ENCODE measurements around the gene CNOT3. TPM values are rescaled to one million over a fixed set of nuclear protein-coding genes. Genes with fewer than 3 reads are reported as not detected.
"Not testable (repeated sequence)": the region's sequence is repeated elsewhere in the genome, so short reads cannot be mapped to it uniquely, and the experiment has no call there.

Gene CNOT3
- polyA plus RNA-seq, 4 donors: 58.9 to 75.7 (median 74.0) TPM

DNA sequence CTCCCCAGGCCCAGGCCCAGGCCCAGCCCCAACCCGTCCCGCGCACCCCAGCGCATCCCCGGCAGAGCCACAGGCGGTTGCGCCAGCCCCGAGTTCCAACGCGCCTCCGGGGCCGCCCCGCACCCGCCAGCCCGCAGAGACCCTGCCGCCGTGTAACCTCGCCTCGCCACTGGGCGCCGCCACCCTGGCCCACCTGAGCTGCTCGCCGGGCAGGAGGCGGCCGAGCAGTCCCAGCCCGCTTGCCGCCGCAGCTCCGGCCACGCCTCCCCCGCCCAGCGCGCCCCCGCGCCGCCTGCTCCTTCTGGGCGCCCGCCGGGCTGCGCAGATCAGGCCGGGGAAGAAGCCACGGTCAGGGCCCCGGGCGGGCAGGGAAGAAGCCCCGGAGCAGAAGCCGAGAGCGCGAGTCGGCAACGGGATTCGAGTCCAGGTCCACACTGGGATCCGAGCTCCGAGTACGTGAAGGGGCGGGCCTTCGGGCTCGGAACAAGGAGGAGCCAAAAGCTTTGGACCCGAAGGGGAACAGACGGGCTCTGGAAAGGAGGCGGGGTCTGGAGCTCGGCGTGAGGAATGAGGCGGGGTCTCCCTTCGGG is 51.7 kb downstream of the CNOT3 start, which contains the start of gene MBOAT7:
Gene MBOAT7, minus strand, starts transcription at position 436 of the 590 bp plus-strand sequence. CDS start 1,072 bp downstream, outside the sequence.
- DNase-seq (ENCODE audit: low read depth in 4 of 4, low spot score in 3 of 4): no peak

GRCh38 chr19:54189735-54190502 is 52.4 kb downstream of the CNOT3 start:
- peak; percentile 100 for DNase-seq (ENCODE audit: low read depth in 4 of 4, low spot score in 3 of 4)

DNA sequence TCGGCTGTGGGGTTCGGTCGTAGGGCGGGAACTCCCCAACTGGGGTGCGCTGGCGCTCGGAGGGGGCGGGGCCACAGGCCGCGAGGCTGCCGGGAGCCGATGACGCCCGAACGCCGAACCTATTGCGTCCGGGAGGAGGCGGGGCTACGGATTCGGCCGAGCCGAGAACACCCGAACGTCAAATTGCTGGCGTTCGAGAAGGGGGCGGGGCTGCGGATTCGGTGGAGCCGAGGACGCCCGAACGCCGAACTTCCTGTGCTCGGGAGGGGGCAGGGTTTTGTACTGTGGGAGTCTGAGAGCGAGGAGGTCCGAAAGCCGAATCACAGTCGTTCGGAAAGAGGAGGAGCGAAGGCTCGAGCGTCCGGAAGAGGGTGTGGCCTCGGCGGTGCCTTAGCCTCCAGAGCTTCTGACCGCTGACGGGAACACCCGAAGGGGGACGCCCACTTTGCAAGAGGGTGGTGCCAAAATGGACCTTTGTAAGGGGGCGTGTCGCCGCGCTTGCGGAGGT is 53.0 kb downstream of the CNOT3 start:
- DNase-seq (ENCODE audit: low read depth in 4 of 4, low spot score in 3 of 4): peak; percentile 98 to 99 (median 99)

DNA sequence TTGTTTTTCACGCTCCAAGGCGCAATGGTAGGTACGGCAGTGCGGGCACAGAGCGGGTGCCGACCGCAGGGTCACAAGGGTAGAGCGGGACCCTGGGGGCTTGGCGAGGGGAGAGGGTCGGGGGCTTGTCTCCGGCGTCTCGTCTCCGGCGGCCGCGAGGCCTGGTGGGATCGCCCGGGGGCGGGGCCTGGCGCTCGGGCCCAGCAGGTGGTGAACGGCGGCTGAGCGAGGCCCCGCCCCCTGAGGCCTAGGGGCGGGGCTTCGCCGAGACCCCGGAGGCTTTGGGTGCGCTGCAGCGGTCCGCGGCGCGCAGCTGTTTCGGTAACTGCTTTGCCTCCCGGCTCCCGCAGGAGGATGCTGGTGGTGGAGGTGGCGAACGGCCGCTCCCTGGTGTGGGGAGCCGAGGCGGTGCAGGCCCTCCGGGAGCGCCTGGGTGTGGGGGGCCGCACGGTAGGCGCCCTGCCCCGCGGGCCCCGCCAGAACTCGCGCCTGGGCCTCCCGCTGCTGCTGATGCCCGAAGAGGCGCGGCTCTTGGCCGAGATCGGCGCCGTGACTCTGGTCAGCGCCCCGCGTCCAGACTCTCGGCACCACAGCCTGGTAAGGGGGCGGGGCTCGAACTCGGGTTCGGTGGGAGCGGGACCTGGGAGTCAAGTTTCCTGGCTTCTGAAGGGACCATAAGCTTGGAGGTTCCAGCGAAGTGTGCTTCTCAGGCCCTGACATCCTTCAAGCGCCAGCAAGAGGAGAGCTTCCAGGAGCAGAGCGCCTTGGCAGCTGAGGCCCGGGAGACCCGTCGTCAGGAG is 53.6 kb downstream of the CNOT3 start, which contains the start of gene TSEN34:
Gene TSEN34, plus strand, starts transcription at position 298 of the 800 bp plus-strand sequence. Its CDS starts 57 bp downstream, at position 355.
- peak; percentile 81 to 90 (median 86) for DNase-seq (ENCODE audit: low read depth in 4 of 4, low spot score in 3 of 4)

- DNase-seq (ENCODE audit: low read depth in 4 of 4, low spot score in 3 of 4): no peak
These were observed 54.4 kb downstream of the CNOT3 start for GRCh38 chr19:54191811-54192453.

DNA sequence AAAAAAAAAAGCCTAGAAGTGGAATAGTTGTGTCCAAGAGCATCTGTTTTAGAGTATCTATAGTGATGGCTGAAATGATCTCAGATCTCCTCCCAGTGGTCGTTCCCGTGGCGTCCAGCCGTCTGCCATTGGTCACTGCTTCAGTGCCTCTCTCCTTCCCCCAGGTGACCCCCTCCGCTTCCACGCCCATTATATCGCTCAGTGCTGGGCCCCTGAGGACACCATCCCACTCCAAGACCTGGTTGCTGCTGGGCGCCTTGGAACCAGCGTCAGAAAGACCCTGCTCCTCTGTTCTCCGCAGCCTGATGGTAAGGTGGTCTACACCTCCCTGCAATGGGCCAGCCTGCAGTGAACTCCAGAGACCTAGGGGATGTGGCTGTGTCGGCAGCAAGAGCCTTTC is 55.4 kb downstream of the CNOT3 start:
- DNase-seq (ENCODE audit: low read depth in 4 of 4, low spot score in 3 of 4): no peak

DNA sequence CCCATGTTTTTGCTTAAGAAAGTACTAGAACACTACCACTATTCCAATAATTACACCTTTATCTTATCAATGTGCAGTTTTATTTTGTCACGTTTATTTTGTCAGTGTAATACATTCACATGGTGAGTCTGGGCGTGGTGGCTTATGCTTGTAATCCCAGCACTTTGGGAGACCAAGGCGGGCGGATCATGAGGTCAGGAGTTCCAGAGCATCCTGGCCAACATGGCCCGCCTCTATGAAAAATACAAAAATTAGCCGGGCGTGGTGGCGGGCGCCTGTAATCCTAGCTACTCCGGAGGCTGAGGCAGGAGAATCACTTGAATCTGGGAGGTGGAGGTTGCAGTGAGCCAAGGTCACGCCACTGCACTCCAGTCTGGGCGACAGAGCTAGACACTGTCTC is 56.9 kb downstream of the CNOT3 start:
- not testable (repeated sequence) for DNase-seq (ENCODE audit: low read depth in 4 of 4, low spot score in 3 of 4)

GRCh38 chr19:54196536-54196935 is 59.0 kb downstream of the CNOT3 start:
- no peak for DNase-seq (ENCODE audit: low read depth in 4 of 4, low spot score in 3 of 4)

DNA sequence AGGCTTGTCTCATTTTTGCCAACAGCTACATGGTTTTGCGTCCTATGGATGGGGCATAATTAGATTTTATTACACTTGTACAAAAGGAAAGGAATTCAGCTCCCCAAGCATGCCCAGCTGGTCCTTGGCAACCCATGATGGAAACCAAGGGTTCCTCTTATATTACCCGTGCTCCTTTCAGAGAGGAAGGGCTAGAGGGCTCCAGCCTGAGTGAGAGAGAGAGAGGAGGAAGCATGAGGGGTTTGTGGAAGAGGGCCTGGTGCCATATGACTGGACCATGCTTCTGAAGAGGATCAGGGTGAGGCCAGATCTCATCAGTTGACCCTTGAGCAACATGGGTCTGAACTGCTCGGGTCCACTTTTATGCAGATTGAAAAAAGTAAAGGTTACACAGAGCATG is 59.6 kb downstream of the CNOT3 start:
- DNase-seq (ENCODE audit: low read depth in 4 of 4, low spot score in 3 of 4): no peak

DNA sequence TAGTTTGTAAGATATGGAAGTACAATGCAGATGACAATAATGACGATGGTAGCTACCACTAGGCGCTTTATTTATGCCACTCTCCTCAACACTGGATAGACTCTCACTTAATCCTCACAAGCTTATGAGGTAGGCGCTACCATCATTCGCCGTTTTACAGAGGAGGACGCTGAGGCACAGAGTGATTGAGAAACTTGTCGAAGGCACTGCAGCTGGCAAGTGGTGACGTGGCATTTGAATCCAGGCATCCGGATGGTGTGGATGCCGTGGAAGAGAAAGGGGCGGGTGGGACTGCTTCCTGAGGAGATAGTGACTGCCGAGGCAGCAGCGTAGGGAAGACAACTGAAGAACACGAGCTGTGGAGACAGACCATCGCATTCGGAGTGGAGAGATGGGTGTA is 61.8 kb downstream of the CNOT3 start:
- no peak for DNase-seq (ENCODE audit: low read depth in 4 of 4, low spot score in 3 of 4)

- DNase-seq (ENCODE audit: low read depth in 4 of 4, low spot score in 3 of 4): no peak
These were observed 63.7 kb downstream of the CNOT3 start for GRCh38 chr19:54201172-54201701.

GRCh38 chr19:54201980-54202379 is 64.4 kb downstream of the CNOT3 start:
- no peak for DNase-seq (ENCODE audit: low read depth in 4 of 4, low spot score in 3 of 4)

DNA sequence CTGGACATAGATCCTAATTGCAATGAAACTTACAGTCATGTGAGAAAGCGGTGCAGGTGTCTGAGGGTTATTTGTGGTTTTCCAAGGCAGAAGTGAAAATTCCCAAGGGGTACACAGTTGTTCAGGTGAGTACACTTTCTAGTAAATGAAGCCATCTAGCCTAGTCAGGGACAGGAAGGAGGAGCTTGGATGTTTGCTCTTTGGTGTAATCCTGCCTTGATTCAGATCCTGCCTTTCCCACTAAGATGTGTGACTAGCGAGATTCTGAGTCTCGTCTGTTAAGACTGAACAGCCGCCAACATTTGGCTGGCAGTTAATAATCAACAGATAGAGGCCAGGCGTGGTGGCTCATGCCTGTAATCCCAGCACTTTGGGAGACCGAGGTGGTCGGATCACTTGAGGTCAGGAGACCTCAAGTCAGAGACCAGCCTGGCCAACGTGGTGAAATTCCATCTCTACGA is 65.6 kb downstream of the CNOT3 start:
- no peak for DNase-seq (ENCODE audit: low read depth in 4 of 4, low spot score in 3 of 4)

GRCh38 chr19:54204767-54205468 is 67.4 kb downstream of the CNOT3 start:
- DNase-seq (ENCODE audit: low read depth in 4 of 4, low spot score in 3 of 4): no peak

Other genes starting within 250 kb of the CNOT3 start
- 1 to 10 TPM in 1 of 4 donors, under 1 TPM in 3; 0.15 to 1.5 (median 0.62) TPM for gene CACNG7, start 228.5 kb upstream of the CNOT3 start, polyA plus RNA-seq (ENCODE audit: insufficient read length in 4 of 4)
- under 1 TPM; 0.15 to 0.50 (median 0.24) TPM for gene CACNG8, start 174.8 kb upstream of the CNOT3 start, polyA plus RNA-seq (ENCODE audit: insufficient read length in 4 of 4)
- gene CACNG6, start 146.1 kb upstream of the CNOT3 start, polyA plus RNA-seq (ENCODE audit: insufficient read length in 4 of 4): 1 to 10 TPM in 1 of 4 donors, under 1 TPM in 3; 0.42 to 1.3 (median 0.85) TPM
- under 1 TPM in 1 of 4 donors, not detected in 3; 0.22 TPM for gene VSTM1, start 73.9 kb upstream of the CNOT3 start, polyA plus RNA-seq (ENCODE audit: insufficient read length in 4 of 4)
- under 1 TPM in 1 of 4 donors, not detected in 3; 0.21 TPM for gene TARM1, start 56.4 kb upstream of the CNOT3 start, polyA plus RNA-seq (ENCODE audit: insufficient read length in 4 of 4)
- under 1 TPM; 0.14 to 0.50 (median 0.24) TPM for gene OSCAR, start 37.0 kb upstream of the CNOT3 start, polyA plus RNA-seq (ENCODE audit: insufficient read length in 4 of 4)
- gene NDUFA3, start 34.9 kb upstream of the CNOT3 start, polyA plus RNA-seq (ENCODE audit: insufficient read length in 4 of 4): 100 to 1,000 TPM in 2 of 4 donors, 10 to 100 TPM in 2; 84.0 to 157 (median 96.2) TPM
- 10 to 100 TPM; 11.2 to 20.8 (median 12.7) TPM for gene TFPT, start 22.1 kb upstream of the CNOT3 start, polyA plus RNA-seq (ENCODE audit: insufficient read length in 4 of 4)
- gene PRPF31, start 22.0 kb upstream of the CNOT3 start, polyA plus RNA-seq (ENCODE audit: insufficient read length in 4 of 4): 10 to 100 TPM; 50.8 to 72.9 (median 68.7) TPM
- 10 to 100 TPM in 1 of 4 donors, 1 to 10 TPM in 3; 7.6 to 10.1 (median 8.6) TPM for gene LENG1, start 22.0 kb downstream of the CNOT3 start, polyA plus RNA-seq (ENCODE audit: insufficient read length in 4 of 4)
- 10 to 100 TPM in 3 of 4 donors, 1 to 10 TPM in 1; 3.8 to 50.3 (median 32.4) TPM for gene TMC4, start 35.4 kb downstream of the CNOT3 start, polyA plus RNA-seq (ENCODE audit: insufficient read length in 4 of 4)
- gene MBOAT7, start 51.8 kb downstream of the CNOT3 start, polyA plus RNA-seq (ENCODE audit: insufficient read length in 4 of 4): 10 to 100 TPM; 51.8 to 86.8 (median 58.9) TPM
- 10 to 100 TPM; 36.2 to 67.5 (median 45.0) TPM for gene TSEN34, start 53.5 kb downstream of the CNOT3 start, polyA plus RNA-seq (ENCODE audit: insufficient read length in 4 of 4)
- gene RPS9, start 63.1 kb downstream of the CNOT3 start, polyA plus RNA-seq (ENCODE audit: insufficient read length in 4 of 4): 1,000 to 10,000 TPM; 1,290 to 1,562 (median 1,510) TPM
- gene LILRB3, start 85.2 kb downstream of the CNOT3 start, polyA plus RNA-seq (ENCODE audit: insufficient read length in 4 of 4): 1 to 10 TPM in 3 of 4 donors, under 1 TPM in 1; 0.40 to 1.8 (median 1.7) TPM
- gene LILRA6, start 105.0 kb downstream of the CNOT3 start, polyA plus RNA-seq (ENCODE audit: insufficient read length in 4 of 4): 1 to 10 TPM in 1 of 4 donors, under 1 TPM in 3; 0.63 to 1.1 (median 0.89) TPM
- gene LILRB5, start 119.5 kb downstream of the CNOT3 start, polyA plus RNA-seq (ENCODE audit: insufficient read length in 4 of 4): 10 to 100 TPM in 1 of 4 donors, 1 to 10 TPM in 3; 2.4 to 10.9 (median 2.8) TPM
- 1 to 10 TPM in 3 of 4 donors, under 1 TPM in 1; 0.80 to 1.9 (median 1.3) TPM for gene LILRB2, start 143.3 kb downstream of the CNOT3 start, polyA plus RNA-seq (ENCODE audit: insufficient read length in 4 of 4)
- under 1 TPM; 0.37 to 0.93 (median 0.73) TPM for gene LILRA5, start 175.4 kb downstream of the CNOT3 start, polyA plus RNA-seq (ENCODE audit: insufficient read length in 4 of 4)
- gene LILRA4, start 201.4 kb downstream of the CNOT3 start, polyA plus RNA-seq (ENCODE audit: insufficient read length in 4 of 4): under 1 TPM in 3 of 4 donors, not detected in 1; 0.09 to 0.23 (median 0.16) TPM
- 10 to 100 TPM in 1 of 4 donors, 1 to 10 TPM in 3; 3.2 to 10.6 (median 5.1) TPM for gene LAIR1, start 227.2 kb downstream of the CNOT3 start, polyA plus RNA-seq (ENCODE audit: insufficient read length in 4 of 4)